OCI-LY7 (cell line): Measurements from ENCODE around the gene DNAJC3. TPM values are rescaled to one million over a fixed set of nuclear protein-coding genes. Genes with fewer than 3 reads are reported as not detected.

Experiments used
- BruUV-seq: library from RNA; stranded (reverse); fragments of 400-500 nt; replicated peaks from 2 replicates; lab custom pipeline; 2021; lab: Mats Ljungman, UMichigan
- CTCF ChIA-PET: fragments of 300-600 bp; sonication (Branson Sonifier 250); formaldehyde crosslinking; loops from one replicate; lab custom pipeline; 2022; ENCODE audit warnings: antibody characterized with exemption; ENCODE audit not compliant: unreplicated experiment; lab: Charles Lee
- POLR2A ChIA-PET: fragments of 300-600 bp; sonication (Branson Sonifier 250); formaldehyde crosslinking; loops from one replicate; lab custom pipeline; 2022; ENCODE audit warnings: antibody characterized with exemption; lab: Charles Lee
- DNase-seq: peaks from one replicate; pipeline ENCODE4 v3.0.0-alpha.2; 2015; ENCODE audit warnings: low spot score
- H2AFZ ChIP-seq: fragments of 200-600 bp; sonication (generic), shearing (Covaris generic); 2 replicates; pipeline ENCODE4 v1.6.1; 2014; ENCODE audit warnings: mild to moderate bottlenecking, antibody characterized with exemption, low read length, moderate library complexity
- H3K27ac ChIP-seq: fragments of 200-600 bp; sonication (generic); 2 replicates; pipeline ENCODE4 v1.5.1; 2014; ENCODE audit warnings: mixed run types, low read depth, mild to moderate bottlenecking, moderate library complexity, low read length, inconsistent platforms; ENCODE audit not compliant: poor library complexity, severe bottlenecking
- H3K36me3 ChIP-seq: fragments of 200-600 bp; sonication (generic); 2 replicates; pipeline ENCODE4 v1.6.1; 2014; ENCODE audit warnings: mild to moderate bottlenecking, antibody characterized with exemption, low read length, moderate library complexity, mixed read lengths; ENCODE audit not compliant: insufficient read depth
- H3K4me1 ChIP-seq: fragments of 200-600 bp; sonication (generic); 2 replicates; pipeline ENCODE4 v1.5.1; 2014; ENCODE audit warnings: mild to moderate bottlenecking, low read length; ENCODE audit not compliant: insufficient read depth, poor library complexity, severe bottlenecking
- H3K4me2 ChIP-seq: fragments of 200-600 bp; sonication (generic); 2 replicates; pipeline ENCODE4 v1.6.1; 2014; ENCODE audit warnings: mild to moderate bottlenecking, low read length
- H3K4me3 ChIP-seq: fragments of 200-600 bp; sonication (generic); 2 replicates; pipeline ENCODE4 v1.5.1; 2014; ENCODE audit warnings: mild to moderate bottlenecking, low read depth, low read length; ENCODE audit not compliant: poor library complexity, severe bottlenecking
- H3K79me2 ChIP-seq: fragments of 200-600 bp; sonication (generic); 2 replicates; pipeline ENCODE4 v1.6.1; 2016; ENCODE audit warnings: low read depth, mild to moderate bottlenecking, low read length, moderate library complexity, mixed read lengths; ENCODE audit not compliant: insufficient read depth
- H3K9me2 ChIP-seq: fragments of 200-600 bp; sonication (generic); 2 replicates; pipeline ENCODE4 v1.6.1; 2016; ENCODE audit warnings: mild to moderate bottlenecking, low read length, mixed read lengths; ENCODE audit not compliant: insufficient read depth
- H3K9me3 ChIP-seq: fragments of 200-600 bp; sonication (generic); 2 replicates; pipeline ENCODE4 v1.6.1; 2014; ENCODE audit warnings: mild to moderate bottlenecking, mixed run types, low read length, mixed read lengths
- H4K20me1 ChIP-seq: fragments of 200-600 bp; sonication (generic); 2 replicates; pipeline ENCODE4 v1.6.1; 2014; ENCODE audit warnings: mild to moderate bottlenecking, antibody characterized with exemption, low read length, moderate library complexity, mixed read lengths; ENCODE audit not compliant: insufficient read depth
- EZH2phosphoT487 ChIP-seq: fragments of 200-600 bp; sonication (generic); IDR thresholded peaks from 2 replicates; pipeline ENCODE4 v1.6.1; 2018; ENCODE audit warnings: low read depth, borderline replicate concordance, mild to moderate bottlenecking, mixed run types, antibody characterized with exemption, low read length, moderate library complexity, mixed read lengths
- intact Hi-C: fragments of 100-400 bp; cut with micrococcal nuclease; formaldehyde crosslinking; loops from one replicate; pipeline ENCODE4 v1.10.0; 2022; ENCODE audit not compliant: unreplicated experiment
- total RNA-seq, 2 experiments: library from RNA; depleted of rRNA in 1 of 2; stranded (reverse); fragments of >200 nt in 1 of 2; shearing (Covaris generic) in 1 of 2; gene quantifications; 2 replicates each; pipeline ENCODE4 v1.2.3, GENCODE V29; 2014 to 2022
- TF ChIP-seq, protein P1 (sequence below): fragments of 200-600 bp; sonication (generic); conservative IDR thresholded peaks from 2 replicates; pipeline ENCODE4 v1.5.1; 2014; ENCODE audit warnings: mild to moderate bottlenecking, antibody characterized with exemption, low read length, moderate library complexity, mixed read lengths

The DNAJC3 gene
- total RNA-seq, 2 experiments from 2014 or later: 5.4 to 11.1 TPM

DNA sequence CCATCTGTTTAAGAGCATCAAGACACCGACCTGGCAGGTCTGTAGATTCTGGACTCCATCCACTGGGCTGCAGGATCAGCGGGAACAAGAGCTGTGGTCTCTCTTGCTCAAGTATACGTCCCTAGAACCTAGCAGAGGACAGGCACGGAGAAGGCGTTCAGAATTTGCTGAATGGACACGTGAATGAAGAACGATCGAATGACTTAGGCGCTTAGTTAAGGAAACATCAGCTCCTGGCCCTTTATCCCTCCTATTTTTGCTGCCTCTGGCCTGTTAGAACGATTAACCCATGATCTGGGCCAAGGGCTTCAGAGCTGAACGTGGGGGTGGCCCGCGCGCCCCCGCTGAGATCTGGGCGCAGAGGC is 33.4 kb upstream of the DNAJC3 start:
- intact Hi-C loops: no loop called here
- H3K9me3 ChIP-seq: no peaks in the 10 kb centered on the region
- no peaks in the 10 kb centered on the region for H3K36me3 ChIP-seq
- no peak for TF ChIP-seq EZH2phosphoT487
- TF ChIP-seq, protein P1, sequence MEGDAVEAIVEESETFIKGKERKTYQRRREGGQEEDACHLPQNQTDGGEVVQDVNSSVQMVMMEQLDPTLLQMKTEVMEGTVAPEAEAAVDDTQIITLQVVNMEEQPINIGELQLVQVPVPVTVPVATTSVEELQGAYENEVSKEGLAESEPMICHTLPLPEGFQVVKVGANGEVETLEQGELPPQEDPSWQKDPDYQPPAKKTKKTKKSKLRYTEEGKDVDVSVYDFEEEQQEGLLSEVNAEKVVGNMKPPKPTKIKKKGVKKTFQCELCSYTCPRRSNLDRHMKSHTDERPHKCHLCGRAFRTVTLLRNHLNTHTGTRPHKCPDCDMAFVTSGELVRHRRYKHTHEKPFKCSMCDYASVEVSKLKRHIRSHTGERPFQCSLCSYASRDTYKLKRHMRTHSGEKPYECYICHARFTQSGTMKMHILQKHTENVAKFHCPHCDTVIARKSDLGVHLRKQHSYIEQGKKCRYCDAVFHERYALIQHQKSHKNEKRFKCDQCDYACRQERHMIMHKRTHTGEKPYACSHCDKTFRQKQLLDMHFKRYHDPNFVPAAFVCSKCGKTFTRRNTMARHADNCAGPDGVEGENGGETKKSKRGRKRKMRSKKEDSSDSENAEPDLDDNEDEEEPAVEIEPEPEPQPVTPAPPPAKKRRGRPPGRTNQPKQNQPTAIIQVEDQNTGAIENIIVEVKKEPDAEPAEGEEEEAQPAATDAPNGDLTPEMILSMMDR: no peak
- CTCF ChIA-PET: no interaction called here
- no peak overlapping the region for H2AFZ ChIP-seq
- no peaks in the 10 kb centered on the region for H3K9me2 ChIP-seq
- no peaks in the 10 kb centered on the region for H4K20me1 ChIP-seq
- H3K4me1 ChIP-seq: no peaks in the 10 kb centered on the region
- H3K4me2 ChIP-seq: no peak overlapping the region
- H3K4me3 ChIP-seq: no peak overlapping the region
- H3K27ac ChIP-seq: no peak overlapping the region
- no peaks in the 10 kb centered on the region for H3K79me2 ChIP-seq
- no TSS peak for BruUV-seq
- POLR2A ChIA-PET: no interaction called here
- no peak for DNase-seq

DNA sequence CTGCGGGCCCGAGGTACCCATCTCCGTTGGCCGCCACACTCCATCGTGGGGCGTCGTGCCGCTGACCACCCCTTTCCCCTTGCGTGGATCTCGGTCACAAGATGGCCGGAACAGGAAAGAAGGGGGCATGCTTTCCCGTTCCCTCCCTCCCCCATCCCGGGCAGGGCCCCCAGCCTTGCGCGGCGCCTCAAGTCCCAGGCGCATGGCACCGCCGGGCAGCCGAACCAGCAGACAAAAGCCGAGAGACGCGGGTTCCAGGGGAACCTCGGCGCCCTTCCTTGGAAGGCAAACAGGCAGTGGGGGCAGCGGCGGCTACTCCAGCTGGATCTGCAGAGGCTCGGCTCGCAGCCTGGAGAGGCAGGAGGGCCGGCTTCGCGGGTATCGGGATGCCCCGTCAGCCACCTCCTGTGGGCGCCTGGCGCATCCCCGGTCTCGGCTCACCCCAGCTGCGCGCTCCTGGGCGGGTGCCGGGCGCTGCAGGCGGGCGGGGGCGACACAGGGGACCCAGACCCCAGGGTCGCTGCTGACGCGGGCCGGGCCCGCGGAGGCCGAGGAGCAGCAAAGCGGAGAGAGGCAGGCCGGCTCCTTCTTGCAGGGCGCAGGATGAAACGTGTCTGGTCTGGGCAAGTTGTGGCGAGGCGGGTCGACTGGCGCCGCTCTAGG is 32.9 kb upstream of the DNAJC3 start:
- H3K9me2 ChIP-seq: no peaks in the 10 kb centered on the region
- H4K20me1 ChIP-seq: no peaks in the 10 kb centered on the region
- TF ChIP-seq EZH2phosphoT487: no peak
- TF ChIP-seq, protein P1: no peak
- H3K27ac ChIP-seq: no peak overlapping the region
- ChIA-PET CTCF (no interaction called here), POLR2A (no interaction called here)
- H3K36me3 ChIP-seq: no peaks in the 10 kb centered on the region
- no peaks in the 10 kb centered on the region for H3K9me3 ChIP-seq
- no peaks in the 10 kb centered on the region for H3K79me2 ChIP-seq
- H3K4me1 ChIP-seq: no peaks in the 10 kb centered on the region
- no peak overlapping the region for H3K4me2 ChIP-seq
- DNase-seq: no peak
- H2AFZ ChIP-seq: no peak overlapping the region
- BruUV-seq: no TSS peak
- intact Hi-C loops: no loop called here
- no peak overlapping the region for H3K4me3 ChIP-seq

DNA sequence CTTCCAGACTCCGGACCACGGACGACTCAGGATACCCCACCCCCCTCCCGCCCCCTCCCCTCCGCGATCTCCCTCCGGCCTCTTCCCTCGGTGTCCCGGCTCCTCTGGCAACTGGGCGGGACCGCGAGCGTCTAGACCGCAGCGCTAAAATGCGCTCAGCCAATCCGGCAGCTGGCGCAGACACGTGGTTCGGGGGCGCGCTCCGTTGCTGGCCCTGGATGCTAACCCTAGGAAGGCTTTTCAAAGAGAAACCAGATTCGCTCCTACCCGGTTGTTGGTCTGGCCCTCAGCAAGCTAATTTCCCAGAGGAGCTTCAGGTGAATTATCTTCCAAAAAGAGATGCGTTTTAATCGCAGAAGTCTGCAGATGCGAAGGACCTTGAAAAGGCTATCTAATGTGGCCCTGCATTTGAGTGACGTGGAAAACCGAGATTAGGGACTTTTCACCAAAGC is 32.3 kb upstream of the DNAJC3 start, which contains the start of gene DZIP1:
DZIP1 (minus strand) TSS at position 106 of the 452 bp plus-strand sequence. CDS start 2,677 bp downstream, outside the sequence.
- Histone ChIP-seq H3K9me2 (no peaks in the 10 kb centered on the region), H3K4me3 (no peak within 1 kb of the TSS), H3K27ac (no peak within 1 kb of the TSS), H3K9me3 (no peaks in the 10 kb centered on the region), H4K20me1 (no peaks in the 10 kb centered on the region), H3K36me3 (no peaks in the 10 kb centered on the region), H3K4me2 (no peak within 1 kb of the TSS), H3K79me2 (no peaks in the 10 kb centered on the region), H2AFZ (no peak within 1 kb of the TSS), H3K4me1 (no peaks in the 10 kb centered on the region)
- CTCF ChIA-PET: no interaction called here
- intact Hi-C loops: no loop called here
- TF ChIP-seq, protein P1: no peak
- TF ChIP-seq EZH2phosphoT487: no peak
- POLR2A ChIA-PET: interaction anchor here (0.6 kb wide), 1 partner anchor 276 kb away, joined by 5 read pairs; no protein-coding TSS in a partner anchor
- BruUV-seq: no TSS peak
- DNase-seq: no peak
